HG03108 (cell line): Measurements from ENCODE around the gene TUBGCP3.
"Not testable (repeated sequence)": the region's sequence is repeated elsewhere in the genome, so short reads cannot be mapped to it uniquely, and the experiment has no call there.

Experiments used
- ATAC-seq: cut with Tn5 transposase; IDR thresholded peaks from one replicate; pipeline ENCODE4 v1.9.1; 2021; ENCODE audit warnings: moderate library complexity; ENCODE audit not compliant: unreplicated experiment

The TUBGCP3 gene

DNA sequence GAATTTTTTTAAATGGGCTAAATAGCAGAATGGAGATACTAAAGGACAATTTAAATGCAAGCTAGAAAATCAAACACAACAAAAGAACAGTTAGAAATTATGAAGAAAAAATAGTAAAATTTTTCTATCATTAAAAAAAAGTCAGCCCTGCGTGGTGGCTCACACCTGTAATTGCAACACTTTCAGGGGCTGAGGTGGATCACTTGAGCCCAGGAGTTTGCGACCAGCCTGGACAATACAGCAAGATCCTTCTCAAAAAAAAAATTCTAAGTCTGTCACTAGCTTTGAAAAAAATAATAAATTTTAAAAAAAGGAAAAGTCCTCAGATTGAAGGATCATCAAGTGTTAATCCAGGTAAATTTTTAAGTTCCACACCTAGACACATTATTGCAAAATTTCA lies 7.7 kb downstream of the TUBGCP3 start:
- ATAC-seq, result no peak

DNA sequence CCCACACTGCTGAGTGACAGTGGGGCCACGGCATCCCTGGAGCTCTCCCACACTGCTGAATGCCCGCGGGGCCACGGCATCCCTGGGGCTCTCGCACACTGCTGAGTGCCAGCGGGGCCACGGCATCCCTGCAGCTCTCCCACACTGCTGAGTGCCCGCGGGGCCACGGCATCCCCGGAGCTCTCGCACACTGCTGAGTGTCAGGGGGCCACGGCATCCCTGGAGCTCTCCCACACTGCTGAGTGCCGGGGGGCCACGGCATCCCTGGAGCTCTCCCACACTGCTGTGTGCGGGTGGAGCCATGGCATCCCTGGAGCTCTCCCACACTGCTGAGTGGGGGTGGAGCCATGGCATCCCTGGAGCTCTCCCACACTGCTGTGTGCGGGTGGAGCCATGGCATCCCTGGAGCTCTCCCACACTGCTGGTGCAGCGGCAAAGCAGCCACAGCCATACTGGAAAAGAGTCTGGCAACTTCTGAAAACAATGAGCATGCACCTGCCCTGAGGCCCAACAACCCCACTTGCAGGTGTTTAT lies 8.6 kb downstream of the TUBGCP3 start:
- no peak for ATAC-seq

DNA sequence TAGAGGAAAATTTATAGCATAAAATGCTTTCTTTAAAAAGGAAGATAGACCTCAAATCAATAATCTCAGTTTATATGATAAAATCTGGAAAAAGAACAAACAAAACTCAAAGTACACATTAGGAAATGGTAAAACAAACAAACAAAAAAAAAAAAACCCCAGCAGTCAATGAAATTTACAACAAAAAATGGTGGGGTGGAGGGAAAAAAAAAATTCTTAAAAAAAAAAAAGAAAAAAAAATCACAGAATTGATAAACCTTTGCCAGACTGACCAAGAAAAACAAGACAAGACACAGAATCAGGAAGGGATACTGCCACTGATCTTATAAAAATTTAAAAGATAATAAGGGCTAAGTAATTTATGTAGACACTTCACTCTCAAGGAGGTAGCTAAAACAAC lies 11.2 kb downstream of the TUBGCP3 start:
- no peak for ATAC-seq

DNA sequence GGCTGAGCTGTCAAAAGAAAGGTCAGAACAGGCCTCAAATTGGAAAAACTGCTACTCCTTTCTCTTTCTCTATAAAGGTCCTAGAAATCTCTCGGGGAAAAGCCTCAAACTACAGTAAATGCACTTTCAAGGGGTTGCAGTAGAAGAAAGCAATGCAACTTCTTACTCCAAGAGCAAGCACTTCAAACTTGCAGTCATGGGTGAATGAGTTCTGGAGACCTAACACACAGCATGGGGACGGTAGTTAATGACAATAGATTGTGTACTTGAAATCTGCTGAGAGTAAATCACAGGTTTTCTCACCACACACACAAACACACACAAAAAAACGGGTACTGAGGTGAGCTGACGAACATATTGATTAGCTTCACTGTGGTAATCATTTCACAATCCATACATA lies 11.8 kb downstream of the TUBGCP3 start:
- ATAC-seq, result no peak

DNA sequence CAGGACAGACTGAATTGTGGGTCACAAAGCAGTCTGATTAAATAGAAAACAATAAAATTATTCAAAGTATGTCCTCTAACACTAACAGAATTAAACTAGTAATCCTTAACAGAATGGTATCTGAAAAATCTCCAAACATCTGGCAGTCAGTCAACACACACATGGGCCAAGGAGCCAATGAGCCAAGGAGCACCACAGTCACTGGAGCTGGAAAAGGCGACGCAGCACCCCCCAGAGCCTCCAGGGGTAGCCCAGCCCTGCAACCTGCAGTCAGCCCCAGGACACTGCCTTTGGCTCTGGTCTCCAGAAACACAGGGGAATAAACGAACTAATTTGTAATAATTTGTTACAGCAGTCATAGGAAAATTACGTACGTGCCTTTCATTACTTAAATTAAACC lies 12.3 kb downstream of the TUBGCP3 start:
- ATAC-seq, result no peak

DNA sequence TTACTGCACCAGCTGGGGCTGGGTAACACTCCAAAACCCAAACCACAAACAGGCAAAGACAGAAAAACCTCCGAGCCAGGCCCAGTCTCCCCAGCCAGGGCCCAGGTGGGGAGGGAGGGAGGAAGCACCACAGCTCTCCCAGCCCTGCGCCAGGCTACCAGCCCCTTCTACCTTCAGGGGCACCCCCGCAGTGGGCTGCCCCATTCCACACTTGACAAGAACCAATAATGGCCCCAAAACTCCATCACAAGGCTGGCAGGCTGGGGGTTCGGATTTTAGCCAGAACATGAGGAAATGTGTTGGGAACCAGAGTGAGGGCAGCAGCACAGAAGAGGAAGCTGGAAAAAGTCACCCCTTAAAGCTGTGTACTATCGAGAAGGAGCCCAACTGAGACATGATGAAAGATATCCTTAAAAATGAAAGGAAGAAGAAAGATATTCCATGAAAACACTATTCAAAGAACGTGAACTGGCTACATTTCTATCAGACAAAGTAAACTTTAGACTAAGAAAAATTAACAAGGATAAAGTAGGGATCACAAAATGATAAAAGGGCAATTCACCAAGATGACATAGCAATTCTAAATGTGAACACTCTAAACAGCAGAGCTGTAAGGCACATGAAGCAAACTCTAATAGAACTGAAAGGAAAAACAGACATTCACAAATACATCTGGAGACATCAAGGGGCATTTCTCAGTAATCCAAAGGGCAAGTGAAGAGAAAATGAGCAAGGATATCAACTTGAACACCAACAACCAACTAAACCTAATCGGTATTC lies 12.9 kb downstream of the TUBGCP3 start:
- no peak for ATAC-seq

DNA sequence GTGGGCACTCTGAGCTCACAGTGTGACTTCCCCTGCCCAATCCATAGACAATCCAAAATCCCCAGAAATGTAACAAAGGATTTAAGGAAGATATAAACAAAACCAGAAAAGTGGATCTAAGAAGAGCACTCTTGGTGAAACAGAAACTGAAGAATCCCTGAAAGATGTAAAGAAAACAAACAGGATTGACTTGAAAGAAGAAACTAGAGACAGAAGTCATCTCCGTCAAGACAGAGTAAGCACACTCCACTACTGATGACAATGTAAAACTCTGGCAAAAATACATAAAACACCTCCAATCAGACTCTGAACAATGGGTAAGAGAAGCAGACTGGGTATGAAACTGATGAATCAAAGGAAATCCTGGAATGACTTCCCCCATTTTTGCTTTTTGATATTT lies 13.5 kb downstream of the TUBGCP3 start:
- ATAC-seq, result no peak

DNA sequence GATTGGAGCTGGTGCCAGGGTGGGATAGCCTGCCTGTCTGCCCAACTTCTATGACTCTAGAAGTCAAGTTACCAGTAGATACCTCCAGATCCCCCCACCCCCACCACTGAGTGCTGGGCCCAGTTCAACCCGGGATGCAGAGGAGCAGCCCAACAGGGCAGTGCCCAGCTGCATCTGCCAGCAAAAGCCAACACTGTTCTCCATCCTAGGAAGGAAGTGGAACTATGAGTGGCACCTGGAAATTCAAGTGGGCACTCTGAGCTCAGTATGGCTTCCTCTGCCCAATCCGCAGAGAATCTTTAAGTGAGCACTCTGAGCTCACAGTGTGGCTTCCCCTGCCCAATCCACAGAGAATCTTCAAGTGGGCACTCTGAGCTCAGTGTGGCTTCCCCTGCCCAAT lies 14.2 kb downstream of the TUBGCP3 start:
- ATAC-seq, result no peak

DNA sequence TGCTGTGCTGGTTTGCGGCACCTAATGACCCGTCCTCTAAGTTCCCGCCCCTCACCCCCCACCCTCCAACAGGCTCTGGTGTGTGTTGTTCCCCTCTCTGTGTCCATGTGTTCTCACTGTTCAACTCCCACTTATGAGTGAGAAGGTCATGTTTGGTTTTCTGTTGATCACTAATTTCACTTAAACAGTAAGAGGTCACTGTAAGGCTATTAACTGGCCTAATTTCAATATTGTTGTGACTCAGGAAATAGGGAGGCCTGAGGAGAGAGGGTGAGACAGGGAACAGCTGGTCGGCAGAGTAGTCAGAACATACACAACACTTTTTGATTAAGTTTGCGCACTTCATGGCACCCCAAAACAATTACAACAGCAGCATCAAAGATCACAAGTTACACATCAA lies 15.6 kb downstream of the TUBGCP3 start:
- no peak for ATAC-seq

DNA sequence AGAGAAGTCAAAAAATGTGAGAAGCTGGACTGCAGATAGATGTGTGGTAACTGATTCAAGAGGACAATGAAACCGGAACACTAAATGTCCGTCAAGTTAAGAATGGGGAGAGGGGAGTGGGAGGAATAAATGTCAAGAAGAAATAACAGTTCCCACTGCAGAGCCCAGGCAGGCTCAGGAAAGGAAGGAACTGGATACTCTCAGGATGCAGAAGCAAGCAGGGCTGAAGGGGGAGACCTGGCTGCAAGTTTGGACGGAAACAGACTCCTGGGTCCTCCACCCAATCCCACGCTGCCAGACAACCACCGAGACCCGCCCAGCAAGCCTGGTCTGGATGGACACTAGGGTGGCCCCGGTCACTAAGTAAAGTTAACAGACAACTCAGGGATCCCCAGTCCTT lies 18.1 kb downstream of the TUBGCP3 start:
- no peak for ATAC-seq

DNA sequence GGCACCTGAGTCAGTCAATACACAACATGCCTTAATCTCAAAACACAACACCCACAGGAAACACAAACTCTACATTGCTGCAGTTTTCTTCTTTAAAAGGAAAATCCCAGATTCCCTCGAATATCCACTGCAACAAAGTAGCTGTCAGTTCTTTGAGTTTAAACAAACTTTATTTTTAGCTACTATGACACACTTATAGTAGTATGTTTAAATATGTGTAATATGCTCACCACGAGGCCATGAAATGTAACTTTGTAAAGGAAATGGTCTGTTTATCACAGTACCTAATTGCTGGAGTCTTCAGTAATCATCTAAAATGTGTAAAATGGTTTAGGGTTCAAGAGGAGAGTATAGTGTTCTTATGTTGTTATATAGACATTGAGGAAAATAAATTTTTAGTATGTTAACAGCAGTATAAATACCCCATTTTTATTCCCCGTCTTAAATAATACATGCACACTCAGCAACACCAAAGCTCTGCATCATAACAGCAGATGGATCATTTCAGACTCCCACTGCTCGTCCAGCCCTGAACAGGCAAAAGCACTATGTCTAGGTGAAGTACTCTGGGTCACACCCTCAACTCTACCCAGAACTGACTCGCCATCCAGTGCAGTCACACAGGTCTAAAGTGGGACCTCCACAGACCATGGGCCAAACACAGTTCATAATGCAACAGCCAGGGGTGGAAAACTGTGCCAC lies 20.6 kb downstream of the TUBGCP3 start:
- ATAC-seq, result no peak

DNA sequence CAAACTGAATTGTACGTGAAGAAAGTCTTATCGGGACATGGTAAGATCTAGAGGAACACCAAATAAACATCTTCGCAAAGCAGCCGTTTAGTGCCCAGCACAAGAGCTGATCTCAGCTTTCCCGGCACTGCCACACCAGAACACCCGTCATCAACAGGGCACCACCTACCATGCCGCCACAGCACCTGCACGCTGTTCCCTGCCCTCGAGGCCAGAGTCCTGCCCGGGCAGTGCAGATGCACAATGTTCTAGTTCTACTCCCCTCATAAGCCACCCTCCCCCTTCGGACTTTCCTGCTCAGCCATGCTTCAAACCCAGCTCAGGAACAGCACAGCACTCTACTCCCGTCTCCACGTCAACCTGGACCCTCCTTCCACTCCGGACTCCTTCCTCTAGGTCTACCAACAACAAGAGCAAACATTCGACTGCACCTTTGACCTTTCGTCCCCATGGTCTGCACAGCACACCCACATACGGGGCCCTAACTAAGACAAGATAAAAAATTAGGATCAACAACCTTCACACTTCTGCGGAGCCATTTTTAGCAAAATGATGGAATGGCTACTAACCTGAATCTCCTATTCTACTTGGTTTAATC lies 25.1 kb downstream of the TUBGCP3 start:
- ATAC-seq, result no peak

DNA sequence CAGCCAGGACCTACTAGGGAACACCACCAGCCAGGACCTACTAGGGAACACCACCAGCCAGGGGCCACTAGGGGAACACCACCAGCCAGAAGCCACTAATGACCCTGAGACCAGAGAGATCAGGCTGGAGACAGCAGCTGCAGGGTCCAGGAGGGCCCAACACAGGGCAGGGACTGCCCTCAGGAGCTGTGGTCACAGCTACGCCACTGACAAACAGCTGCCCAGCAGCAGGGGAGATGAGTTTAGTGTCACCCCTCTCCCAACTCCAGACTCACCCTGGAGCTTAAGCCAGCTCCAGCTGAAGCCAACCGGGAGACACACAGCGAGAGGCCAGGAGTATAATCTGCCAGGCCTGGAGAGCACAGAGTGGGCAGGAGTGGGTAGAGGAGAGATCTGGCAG lies 25.7 kb downstream of the TUBGCP3 start:
- no peak for ATAC-seq

DNA sequence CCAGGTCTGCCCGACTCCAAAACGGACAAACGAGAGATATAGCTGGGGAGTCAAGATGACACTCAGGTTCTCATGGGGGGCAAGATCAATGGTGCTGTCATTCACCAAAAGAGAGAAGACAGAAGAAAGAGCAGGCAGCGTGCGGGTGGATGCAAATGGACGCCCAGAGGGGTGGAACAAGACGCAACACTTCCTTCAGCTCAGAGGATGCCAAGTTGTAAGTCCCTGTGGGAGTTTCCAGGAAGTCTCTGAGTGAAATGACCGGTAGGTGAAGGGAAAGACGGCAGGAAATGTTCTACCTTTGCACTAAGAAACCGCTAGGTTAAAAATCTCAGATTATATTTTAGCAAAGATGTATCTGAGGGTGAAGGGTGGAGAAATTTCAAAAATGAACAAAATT lies 26.5 kb downstream of the TUBGCP3 start:
- ATAC-seq, result no peak

DNA sequence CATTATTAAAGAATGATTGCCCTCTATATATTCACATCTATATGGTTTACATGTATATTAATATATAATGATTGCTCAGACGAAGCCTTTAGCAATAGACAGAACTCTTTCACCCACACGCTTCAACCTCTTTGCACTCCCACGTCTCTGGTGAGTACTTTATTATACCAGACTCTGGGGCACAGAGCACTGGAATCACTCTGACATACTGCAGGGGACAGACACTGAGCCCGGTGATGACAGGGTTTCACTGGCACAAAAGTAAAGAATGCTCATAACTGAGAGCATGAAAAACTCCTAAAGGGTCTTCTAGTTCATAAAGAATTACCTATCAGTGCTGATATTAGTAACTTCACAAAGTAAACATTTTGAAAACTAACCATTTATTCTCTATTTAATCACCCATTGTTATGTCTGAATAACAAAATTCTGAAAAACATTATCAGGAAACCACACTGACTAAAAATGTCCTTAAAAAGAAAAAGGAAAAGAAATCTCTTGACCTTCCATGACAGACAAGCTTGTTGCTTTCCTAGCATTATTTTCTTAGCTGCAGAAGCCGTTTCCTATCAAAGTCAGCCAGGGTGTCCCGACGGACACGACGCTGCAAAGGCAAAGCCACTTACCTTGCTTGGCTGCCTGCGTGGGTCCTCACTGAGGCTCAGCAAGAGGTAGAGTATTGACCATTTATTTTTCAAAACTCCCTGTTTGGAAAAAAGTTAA lies 29.1 kb downstream of the TUBGCP3 start:
- ATAC-seq, result no peak

DNA sequence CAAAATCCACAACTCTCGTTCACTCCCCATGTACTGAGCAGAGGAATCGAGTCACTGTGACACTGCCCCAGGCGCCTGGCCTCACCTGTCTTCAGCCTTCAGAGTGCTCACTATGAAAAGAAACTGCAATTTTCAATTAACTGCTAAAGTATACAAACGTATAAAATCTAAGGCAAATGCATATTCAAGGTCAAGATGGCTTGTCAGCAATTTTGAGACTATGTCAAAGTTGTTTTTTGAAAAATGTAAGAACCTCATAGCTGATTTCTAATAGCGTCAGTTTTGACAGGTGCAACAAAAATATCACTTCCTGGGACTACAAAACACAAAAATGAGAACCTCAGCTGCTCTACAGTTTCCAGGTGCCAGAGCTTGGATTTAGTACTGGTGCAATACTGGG lies 31.4 kb downstream of the TUBGCP3 start:
- ATAC-seq, result no peak

DNA sequence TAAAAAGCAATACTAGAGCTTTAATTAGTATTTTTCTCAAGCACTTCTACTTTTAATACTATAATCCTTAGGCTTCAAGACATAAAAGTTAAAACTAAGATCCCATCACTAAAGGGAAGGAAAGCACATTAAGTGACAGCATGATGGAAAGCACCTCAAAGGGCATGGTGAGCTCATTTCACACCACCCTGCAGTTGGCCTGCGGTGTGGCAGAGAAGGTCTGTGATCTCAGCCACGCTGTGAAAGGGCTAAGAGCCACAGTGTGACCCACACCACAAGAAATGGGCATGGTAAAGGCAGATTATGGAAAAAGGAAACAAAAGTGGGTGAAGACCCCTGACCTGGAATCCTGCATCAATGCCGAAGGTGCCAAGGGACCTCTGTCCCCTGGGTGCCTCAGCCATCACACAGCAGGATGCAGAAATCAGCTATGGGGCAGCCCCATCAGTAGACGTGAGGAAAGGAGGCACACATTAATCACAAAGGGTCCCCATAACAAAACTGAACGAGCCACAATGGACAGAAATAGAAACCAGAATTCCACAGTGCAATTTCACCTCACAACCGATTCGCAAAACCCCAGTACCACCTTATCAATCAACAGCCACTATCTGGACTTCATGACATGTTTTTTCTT lies 33.6 kb downstream of the TUBGCP3 start:
- ATAC-seq, result no peak

DNA sequence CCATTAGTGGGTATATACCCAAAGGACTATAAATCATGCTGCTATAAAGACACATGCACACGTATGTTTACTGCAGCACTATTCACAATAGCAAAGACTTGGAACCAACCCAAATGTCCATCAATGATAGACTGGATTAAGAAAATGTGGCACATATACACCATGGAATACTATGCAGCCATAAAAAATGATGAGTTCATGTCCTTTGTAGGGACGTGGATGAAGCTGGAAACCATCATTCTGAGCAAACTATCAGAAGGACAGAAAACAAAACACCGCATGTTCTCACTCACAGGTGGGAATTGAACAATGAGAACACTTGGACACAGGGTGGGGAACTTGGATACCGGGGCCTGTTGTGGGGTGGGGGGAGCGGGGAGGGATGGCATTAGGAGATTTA lies 39.0 kb downstream of the TUBGCP3 start:
- not testable (repeated sequence) for ATAC-seq

DNA sequence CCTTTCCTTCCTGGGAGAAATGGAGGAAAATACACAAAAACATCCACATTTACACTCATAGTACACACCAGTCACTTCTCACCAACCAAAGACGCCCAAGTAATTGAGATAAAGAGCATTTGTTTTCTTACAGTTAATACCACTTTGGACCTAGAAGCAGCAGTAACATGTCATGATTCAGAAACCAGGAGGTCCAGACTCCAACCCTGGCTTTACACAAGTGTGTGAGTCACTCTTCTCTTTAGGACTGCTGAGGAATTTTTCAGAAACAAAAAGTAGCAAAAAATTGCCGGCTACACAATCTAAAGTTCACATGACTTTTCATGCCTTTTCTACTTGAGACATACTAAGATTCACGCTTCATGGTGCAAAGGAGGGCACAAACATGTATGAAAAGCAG lies 42.1 kb downstream of the TUBGCP3 start:
- no peak for ATAC-seq

DNA sequence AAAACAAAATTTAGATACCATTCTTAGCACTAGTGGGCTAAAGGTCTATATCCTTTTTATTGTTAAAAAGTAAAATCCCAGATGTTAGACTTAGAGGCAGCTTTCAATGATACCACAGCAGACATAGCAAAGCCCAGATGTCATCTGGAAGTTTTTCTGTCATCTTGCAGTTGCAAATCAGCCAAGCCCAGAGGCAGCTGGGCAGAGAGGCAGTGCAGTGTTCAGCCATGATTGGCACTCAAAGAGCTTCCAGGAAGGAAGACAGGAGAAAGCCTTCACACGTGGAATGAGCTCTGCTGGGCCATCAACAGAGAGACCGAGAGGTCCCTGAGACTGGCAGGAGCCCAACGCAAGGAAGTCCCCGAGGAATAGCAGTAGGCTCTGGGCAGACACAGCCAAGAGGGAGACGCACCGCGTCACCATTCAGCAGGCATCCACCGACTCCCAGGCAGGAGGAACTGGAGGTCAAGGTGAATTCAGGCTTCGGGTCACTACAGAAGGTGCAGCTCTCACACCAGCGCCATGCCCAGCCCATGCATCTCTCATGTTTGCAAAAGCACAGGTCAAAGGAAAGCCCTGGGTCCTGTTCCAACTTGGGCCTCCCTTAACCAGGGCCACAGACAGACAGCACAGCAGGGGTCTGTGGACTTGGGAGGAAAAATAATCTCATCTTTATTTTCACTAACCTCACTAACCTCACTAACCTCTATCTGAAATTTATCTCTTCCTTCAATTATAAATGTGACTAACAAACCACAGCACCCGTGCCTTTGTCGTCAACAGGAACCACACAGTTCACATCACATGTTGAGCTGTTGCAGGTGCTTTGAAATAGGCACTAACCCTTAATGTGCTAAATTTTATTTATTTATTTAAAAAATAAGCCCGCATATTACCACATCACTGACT lies 54.9 kb downstream of the TUBGCP3 start:
- no peak for ATAC-seq
